Naive thymus-derived CD4-positive, alpha-beta T cell (primary cell): ENCODE measurements around the gene DENND1B. TPM values are rescaled to one million over a fixed set of nuclear protein-coding genes. Genes with fewer than 3 reads are reported as not detected.
"Not testable (repeated sequence)": the region's sequence is repeated elsewhere in the genome, so short reads cannot be mapped to it uniquely, and the experiment has no call there.

ENCODE experiments used
- ATAC-seq: fragments of 150-1000 bp; cut with Tn5 transposase; 2 replicates; pipeline ENCODE4 v1.10.0; 2021; ENCODE audit warnings: mild to moderate bottlenecking, moderate library complexity
- CTCF ChIA-PET: fragments of 350-600 bp; sonication (Branson Sonifier 250); formaldehyde crosslinking; loops from one replicate; lab custom pipeline; 2021; ENCODE audit warnings: antibody characterized with exemption; lab: Charles Lee
- POLR2A ChIA-PET: fragments of 350-600 bp; sonication (Branson Sonifier 250); formaldehyde crosslinking; loops from one replicate; lab custom pipeline; 2021; ENCODE audit warnings: antibody characterized with exemption, inconsistent platforms; lab: Charles Lee
- DNase-seq, 9 donors: peaks; one replicate each; pipeline versions ENCODE4 v3.0.0 to v3.0.0-alpha.2; 2020 to 2022; ENCODE audit warnings: mixed read lengths in 1 of 9
- H3K27ac ChIP-seq: one replicate; pipeline ENCODE4 v1.7.0; 2013; ENCODE audit warnings: mild to moderate bottlenecking, low read depth, low read length, moderate library complexity
- H3K27me3 ChIP-seq, 2 donors: one replicate each; pipeline ENCODE4 v1.7.0; 2013; ENCODE audit warnings: low read length in 2 of 2, mild to moderate bottlenecking in 2 of 2, moderate library complexity in 2 of 2; ENCODE audit not compliant: control insufficient read depth in 2 of 2, insufficient read depth in 2 of 2
- H3K36me3 ChIP-seq, 3 experiments: 1 replicate in 2 of 3; 2 replicates in 1 of 3; pipeline ENCODE4 v1.7.0; 2013; ENCODE audit warnings: low read length in 3 of 3, mild to moderate bottlenecking in 3 of 3, moderate library complexity in 1 of 3; ENCODE audit not compliant: insufficient read depth in 3 of 3, control insufficient read depth in 2 of 3
- H3K4me1 ChIP-seq, 2 donors: one replicate each; pipeline ENCODE4 v1.7.0; 2013; ENCODE audit warnings: low read length in 2 of 2, mild to moderate bottlenecking in 2 of 2, moderate library complexity in 1 of 2; ENCODE audit not compliant: control insufficient read depth in 2 of 2, insufficient read depth in 2 of 2
- H3K4me3 ChIP-seq: 2 replicates; pipeline ENCODE4 v1.7.0; 2013; ENCODE audit warnings: mild to moderate bottlenecking, low read length
- H3K9me3 ChIP-seq, 3 experiments: 1 replicate in 2 of 3; 2 replicates in 1 of 3; pipeline ENCODE4 v1.7.0; 2013; ENCODE audit warnings: low read length in 3 of 3; ENCODE audit not compliant: control insufficient read depth in 2 of 3
- H3K27ac Mint-ChIP-seq, 9 donors: one replicate each; pipeline ENCODE4 v1.8.0; 2020 to 2022; ENCODE audit warnings: mixed read lengths in 9 of 9, mild to moderate bottlenecking in 8 of 9, moderate library complexity in 5 of 9, inconsistent platforms in 2 of 9
- H3K27me3 Mint-ChIP-seq, 5 donors: one replicate each; pipeline ENCODE4 v1.8.0; 2021 to 2022; ENCODE audit warnings: mixed read lengths in 5 of 5, mild to moderate bottlenecking in 1 of 5
- H3K36me3 Mint-ChIP-seq, 5 donors: one replicate each; pipeline ENCODE4 v1.8.0; 2020 to 2022; ENCODE audit warnings: mixed read lengths in 5 of 5, mild to moderate bottlenecking in 3 of 5, inconsistent platforms in 1 of 5
- H3K4me1 Mint-ChIP-seq, 7 donors: one replicate each; pipeline ENCODE4 v1.8.0; 2020 to 2022; ENCODE audit warnings: mixed read lengths in 7 of 7, mild to moderate bottlenecking in 3 of 7, inconsistent platforms in 1 of 7
- H3K4me3 Mint-ChIP-seq, 10 donors: one replicate each; pipeline ENCODE4 v1.8.0; 2020 to 2022; ENCODE audit warnings: mild to moderate bottlenecking in 10 of 10, mixed read lengths in 10 of 10, moderate library complexity in 6 of 10, inconsistent platforms in 2 of 10
- H3K9me3 Mint-ChIP-seq, 11 donors: one replicate each; pipeline ENCODE4 v1.8.0; 2020 to 2022; ENCODE audit warnings: mixed read lengths in 11 of 11, mild to moderate bottlenecking in 4 of 11, inconsistent platforms in 1 of 11, moderate library complexity in 1 of 11
- intact Hi-C, 2 donors: fragments of 100-400 bp; cut with micrococcal nuclease; formaldehyde crosslinking; loops; one replicate each; pipeline ENCODE4 v1.15.1; 2023
- polyA plus RNA-seq, 2 donors: library from polyadenylated mRNA; unstranded; fragments of 300-500 nt; fragmentation: Illumina TruSeq; gene quantifications; one replicate each; pipeline ENCODE4 v1.2.3, GENCODE V29; 2021
- total RNA-seq, 6 experiments: library from RNA in 5 of 6; stranded (reverse) in 5 of 6; gene quantifications; 1 replicate in 5 of 6; 2 replicates in 1 of 6; pipeline ENCODE4 v1.2.3 and lab custom pipeline; 2021 to 2026

Gene DENND1B
- total and polyA plus RNA-seq, 7 experiments from 2014 or later: 7.3 to 28.7 (median 18.2) TPM

- Mint-ChIP-seq H3K36me3 (peaks cover 0 to 18% (median 13%) of the 10 kb centered on the region in 5 donors), H3K4me1 (no peaks in the 10 kb centered on the region), H3K4me3 (no peak overlapping the region), H3K9me3 (peaks cover 0 to 1% (median 0%) of the 10 kb centered on the region in 11 donors), H3K27me3 (no peaks in the 10 kb centered on the region), H3K27ac (no peak overlapping the region)
- H3K4me3 ChIP-seq: no peak overlapping the region
- ATAC-seq: no peak
- intact Hi-C loops: no loop called here
- H3K36me3 ChIP-seq: peaks cover 0 to 4% (median 0%) of the 10 kb centered on the region in 3 experiments
- ChIA-PET POLR2A (no interaction called here), CTCF (interaction anchor here (1.2 kb wide), 1 partner anchor 11 kb away, joined by 6 read pairs; no protein-coding TSS in a partner anchor)
- H3K9me3 ChIP-seq: no peaks in the 10 kb centered on the region
- no peaks in the 10 kb centered on the region for H3K4me1 ChIP-seq
- H3K27me3 ChIP-seq: no peaks in the 10 kb centered on the region
- no peak for DNase-seq
- H3K27ac ChIP-seq: no peak overlapping the region
Measured at GRCh38 chr1:197515421-197515820, 259.9 kb downstream of the DENND1B start.

- Mint-ChIP-seq H3K27ac (no peak overlapping the region), H3K36me3 (peaks cover 0 to 21% (median 15%) of the 10 kb centered on the region in 5 donors), H3K9me3 (no peaks in the 10 kb centered on the region), H3K4me1 (no peaks in the 10 kb centered on the region), H3K4me3 (no peak overlapping the region), H3K27me3 (no peaks in the 10 kb centered on the region)
- ATAC-seq: no peak
- no peaks in the 10 kb centered on the region for H3K9me3 ChIP-seq
- intact Hi-C loops: no loop called here
- ChIA-PET POLR2A (no interaction called here), CTCF (no interaction called here)
- no peak overlapping the region for H3K4me3 ChIP-seq
- H3K27me3 ChIP-seq: no peaks in the 10 kb centered on the region
- no peaks in the 10 kb centered on the region for H3K4me1 ChIP-seq
- peaks cover 0 to 4% (median 0%) of the 10 kb centered on the region in 3 experiments for H3K36me3 ChIP-seq
- H3K27ac ChIP-seq: no peak overlapping the region
- no peak for DNase-seq
Measured at GRCh38 chr1:197510691-197511378, 264.4 kb downstream of the DENND1B start.

- Mint-ChIP-seq H3K27me3 (peaks cover 0 to 24% (median 0%) of the 10 kb centered on the region in 5 donors), H3K27ac (no peak overlapping the region), H3K4me3 (no peak overlapping the region), H3K4me1 (no peaks in the 10 kb centered on the region), H3K36me3 (no peaks in the 10 kb centered on the region), H3K9me3 (no peaks in the 10 kb centered on the region)
- intact Hi-C loops: no loop called here
- Histone ChIP-seq H3K27ac (no peak overlapping the region), H3K36me3 (no peaks in the 10 kb centered on the region), H3K9me3 (no peaks in the 10 kb centered on the region), H3K4me3 (no peak overlapping the region), H3K27me3 (no peaks in the 10 kb centered on the region), H3K4me1 (no peaks in the 10 kb centered on the region)
- DNase-seq (no peak), ATAC-seq (no peak)
- CTCF ChIA-PET: no interaction called here
- POLR2A ChIA-PET: no interaction called here
Measured at GRCh38 chr1:197496722-197497121, 278.6 kb downstream of the DENND1B start.

GRCh38 chr1:197491505-197491904 is 283.8 kb downstream of the DENND1B start:
- POLR2A ChIA-PET, H3K4me3 Mint-ChIP-seq: not testable (repeated sequence)

GRCh38 chr1:197486946-197487345 is 288.3 kb downstream of the DENND1B start:
- Histone ChIP-seq H3K27me3 (no peaks in the 10 kb centered on the region), H3K27ac (no peak overlapping the region), H3K4me3 (no peak overlapping the region), H3K9me3 (no peaks in the 10 kb centered on the region), H3K4me1 (no peaks in the 10 kb centered on the region), H3K36me3 (no peaks in the 10 kb centered on the region)
- peaks cover 0 to 19% (median 5%) of the 10 kb centered on the region in 5 donors for H3K27me3 Mint-ChIP-seq
- intact Hi-C loops: no loop called here
- H3K4me3 Mint-ChIP-seq: no peak overlapping the region
- ATAC-seq (no peak), DNase-seq (no peak)
- POLR2A ChIA-PET: no interaction called here
- H3K27ac Mint-ChIP-seq: no peak overlapping the region
- H3K4me1 Mint-ChIP-seq: peaks cover 0 to 5% (median 2%) of the 10 kb centered on the region in 7 donors
- peaks cover 0 to 1% (median 0%) of the 10 kb centered on the region in 11 donors for H3K9me3 Mint-ChIP-seq
- CTCF ChIA-PET: no interaction called here
- peaks cover 0 to 4% (median 0%) of the 10 kb centered on the region in 5 donors for H3K36me3 Mint-ChIP-seq

More at GRCh38 chr1:197491505-197491904, 283.8 kb downstream of the DENND1B start:
- H3K36me3 Mint-ChIP-seq, intact Hi-C loops, H3K27ac ChIP-seq, DNase-seq, H3K36me3 ChIP-seq, H3K4me1 ChIP-seq, H3K9me3 ChIP-seq, H3K4me3 ChIP-seq, H3K4me1 Mint-ChIP-seq, ATAC-seq, H3K9me3 Mint-ChIP-seq, CTCF ChIA-PET, H3K27me3 ChIP-seq, H3K27ac Mint-ChIP-seq: not testable (repeated sequence)
- H3K27me3 Mint-ChIP-seq: peaks cover 0 to 17% (median 10%) of the 10 kb centered on the region in 5 donors

- Mint-ChIP-seq H3K9me3 (peaks cover 0 to 1% (median 0%) of the 10 kb centered on the region in 11 donors), H3K36me3 (peaks cover 0 to 4% (median 0%) of the 10 kb centered on the region in 5 donors), H3K4me3 (no peak overlapping the region), H3K27me3 (peaks cover 0 to 19% (median 3%) of the 10 kb centered on the region in 5 donors), H3K4me1 (peaks cover 4 to 17% (median 13%) of the 10 kb centered on the region in 7 donors), H3K27ac (peak overlapping the region in 1 of 9 donors; percentile 15)
- DNase-seq (no peak), ATAC-seq (no peak)
- H3K4me1 ChIP-seq: peaks cover 7 to 9% of the 10 kb centered on the region in 2 donors
- no peaks in the 10 kb centered on the region for H3K9me3 ChIP-seq
- H3K27me3 ChIP-seq: no peaks in the 10 kb centered on the region
- H3K27ac ChIP-seq: no peak overlapping the region
- intact Hi-C loops: no loop called here
- no peaks in the 10 kb centered on the region for H3K36me3 ChIP-seq
- ChIA-PET CTCF (no interaction called here), POLR2A (no interaction called here)
- H3K4me3 ChIP-seq: no peak overlapping the region
Measured at GRCh38 chr1:197485790-197486189, 289.5 kb downstream of the DENND1B start.
